ENCODE measurements around the gene SORCS3. TPM values are rescaled to one million over a fixed set of nuclear protein-coding genes. Genes with fewer than 3 reads are reported as not detected.

The SORCS3 gene
- total RNA-seq, 1 experiment from 2014 or later = not detected

DNA sequence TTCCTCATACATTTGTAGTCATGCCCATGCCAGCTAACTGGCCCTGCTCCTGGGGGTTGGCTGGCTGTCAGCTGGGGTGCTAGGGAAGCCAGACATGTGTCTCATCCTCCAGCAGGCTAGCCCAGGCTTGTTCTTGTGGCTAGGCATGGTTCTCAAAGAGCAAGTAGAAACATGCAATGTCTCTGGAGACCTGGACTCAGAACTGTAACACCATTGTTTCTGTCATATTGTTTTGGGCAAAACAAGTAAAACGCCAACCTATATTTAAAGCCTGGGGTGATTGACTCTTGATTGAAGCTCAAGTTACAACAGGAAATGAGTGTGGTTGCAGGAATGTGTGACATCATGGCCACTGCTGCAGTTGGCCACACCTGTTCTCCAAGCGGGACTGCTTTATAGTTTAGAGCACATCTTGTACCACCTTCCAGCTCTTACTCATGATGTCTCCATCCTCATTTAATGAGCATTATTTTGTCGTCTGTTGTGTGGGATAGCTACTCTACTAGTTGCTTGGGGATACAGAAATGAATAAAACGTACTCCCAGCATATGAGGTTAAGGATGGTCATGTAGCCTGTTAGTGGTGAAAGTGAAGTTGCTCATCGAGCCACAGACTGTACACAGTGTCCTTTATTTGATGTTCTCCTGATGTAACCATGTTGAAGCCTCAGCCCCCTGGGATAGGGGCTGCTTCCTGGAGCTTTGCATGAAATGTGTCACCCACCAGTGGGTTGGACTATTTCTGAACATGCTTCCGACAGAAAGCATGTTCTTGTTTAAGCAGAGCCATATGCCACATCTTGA, 168.4 kb downstream of the SORCS3 start (continued):
- no peak for TF ChIP-seq ZBTB33 (IDR thresholded peaks at IDR 0.05; ENCODE audit: extremely low read depth, insufficient replicate concordance, low read length)
- TF ChIP-seq SRF (IDR thresholded peaks at IDR 0.05; ENCODE audit: low read depth) = peak; percentile 61; the same call in 1 of the 2 replicates
- TF ChIP-seq POLR2A (IDR thresholded peaks at IDR 0.05; ENCODE audit: borderline replicate concordance, extremely low read depth, insufficient read depth, insufficient read length) = no peak
- peak; percentile 25; the same call in 1 of the 2 replicates for TF ChIP-seq RAD21 (IDR thresholded peaks at IDR 0.05; ENCODE audit: low read depth)
- TF ChIP-seq YY1 (IDR thresholded peaks at IDR 0.05; ENCODE audit: extremely low read depth, insufficient replicate concordance, low read depth, low read length) = peak; percentile 25
- TF ChIP-seq FOSL1 (IDR thresholded peaks at IDR 0.05; ENCODE audit: low read depth) = peak; percentile 95
- TF ChIP-seq SP1 (IDR thresholded peaks at IDR 0.05; ENCODE audit: low read depth) = peak; percentile 96
- no peak for TF ChIP-seq ZNF274 (IDR thresholded peaks at IDR 0.05; ENCODE audit: low read depth, low read length)
- peak; percentile 74 for TF ChIP-seq POLR2AphosphoS5 (IDR thresholded peaks at IDR 0.05; ENCODE audit: low read depth, low read length)
- TF ChIP-seq, protein P1, sequence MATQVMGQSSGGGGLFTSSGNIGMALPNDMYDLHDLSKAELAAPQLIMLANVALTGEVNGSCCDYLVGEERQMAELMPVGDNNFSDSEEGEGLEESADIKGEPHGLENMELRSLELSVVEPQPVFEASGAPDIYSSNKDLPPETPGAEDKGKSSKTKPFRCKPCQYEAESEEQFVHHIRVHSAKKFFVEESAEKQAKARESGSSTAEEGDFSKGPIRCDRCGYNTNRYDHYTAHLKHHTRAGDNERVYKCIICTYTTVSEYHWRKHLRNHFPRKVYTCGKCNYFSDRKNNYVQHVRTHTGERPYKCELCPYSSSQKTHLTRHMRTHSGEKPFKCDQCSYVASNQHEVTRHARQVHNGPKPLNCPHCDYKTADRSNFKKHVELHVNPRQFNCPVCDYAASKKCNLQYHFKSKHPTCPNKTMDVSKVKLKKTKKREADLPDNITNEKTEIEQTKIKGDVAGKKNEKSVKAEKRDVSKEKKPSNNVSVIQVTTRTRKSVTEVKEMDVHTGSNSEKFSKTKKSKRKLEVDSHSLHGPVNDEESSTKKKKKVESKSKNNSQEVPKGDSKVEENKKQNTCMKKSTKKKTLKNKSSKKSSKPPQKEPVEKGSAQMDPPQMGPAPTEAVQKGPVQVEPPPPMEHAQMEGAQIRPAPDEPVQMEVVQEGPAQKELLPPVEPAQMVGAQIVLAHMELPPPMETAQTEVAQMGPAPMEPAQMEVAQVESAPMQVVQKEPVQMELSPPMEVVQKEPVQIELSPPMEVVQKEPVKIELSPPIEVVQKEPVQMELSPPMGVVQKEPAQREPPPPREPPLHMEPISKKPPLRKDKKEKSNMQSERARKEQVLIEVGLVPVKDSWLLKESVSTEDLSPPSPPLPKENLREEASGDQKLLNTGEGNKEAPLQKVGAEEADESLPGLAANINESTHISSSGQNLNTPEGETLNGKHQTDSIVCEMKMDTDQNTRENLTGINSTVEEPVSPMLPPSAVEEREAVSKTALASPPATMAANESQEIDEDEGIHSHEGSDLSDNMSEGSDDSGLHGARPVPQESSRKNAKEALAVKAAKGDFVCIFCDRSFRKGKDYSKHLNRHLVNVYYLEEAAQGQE (IDR thresholded peaks at IDR 0.05; ENCODE audit: low read depth) = no peak
- TF ChIP-seq ELF1 (IDR thresholded peaks at IDR 0.05; ENCODE audit: borderline replicate concordance, low read depth) = no peak; the same call in 1 of the 2 replicates
- no peak for TF ChIP-seq EZH2 (IDR thresholded peaks at IDR 0.05)
- TF ChIP-seq, protein P2, sequence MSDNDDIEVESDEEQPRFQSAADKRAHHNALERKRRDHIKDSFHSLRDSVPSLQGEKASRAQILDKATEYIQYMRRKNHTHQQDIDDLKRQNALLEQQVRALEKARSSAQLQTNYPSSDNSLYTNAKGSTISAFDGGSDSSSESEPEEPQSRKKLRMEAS (IDR thresholded peaks at IDR 0.05) = peak; percentile 86
- peak; percentile 66 for TF ChIP-seq TCF7L2 (IDR thresholded peaks at IDR 0.05; ENCODE audit: borderline replicate concordance, extremely low read depth, insufficient read depth, insufficient read length)
